AG04450 (cell line): ENCODE results near the gene ME1. TPM values are rescaled to one million over a fixed set of nuclear protein-coding genes. Genes with fewer than 3 reads are reported as not detected.
"Not testable (repeated sequence)": the region's sequence is repeated elsewhere in the genome, so short reads cannot be mapped to it uniquely, and the experiment has no call there.

Experiments used
- CTCF ChIA-PET: fragments of 300-600, 350-600 bp; formaldehyde crosslinking; extraction: SDS; loops from one replicate; lab custom pipeline; 2022; ENCODE audit warnings: antibody characterized with exemption, inconsistent platforms; lab: Charles Lee
- POLR2A ChIA-PET: fragments of 350-600 bp; formaldehyde crosslinking; extraction: SDS; loops from one replicate; lab custom pipeline; 2021; ENCODE audit warnings: antibody characterized with exemption, inconsistent platforms; lab: Yijun Ruan, JAX
- DNase-seq: peaks from one replicate; pipeline ENCODE4 v3.0.0-alpha.2; 2011; ENCODE audit warnings: low read depth, low spot score
- H3K27ac ChIP-seq: one replicate; pipeline ENCODE4 v1.5.1; 2012; ENCODE audit warnings: low read depth, low read length, control low read depth
- H3K27me3 ChIP-seq: one replicate; pipeline ENCODE4 v1.6.0; 2012; ENCODE audit warnings: low read length; ENCODE audit not compliant: control insufficient read depth, insufficient read depth
- H3K4me3 ChIP-seq: 2 replicates; pipeline ENCODE4 v1.5.1; 2011; ENCODE audit warnings: mild to moderate bottlenecking, low read depth, low read length, control low read depth
- H3K9me3 ChIP-seq: 2 replicates; pipeline ENCODE4 v1.5.1; 2012; ENCODE audit warnings: low read length; ENCODE audit not compliant: control insufficient read depth, insufficient read depth
- CTCF ChIP-seq: IDR thresholded peaks from 2 replicates; pipeline ENCODE4 v1.5.1; 2011; ENCODE audit warnings: low read depth, low read length, control low read depth, inconsistent platforms
- polyA plus RNA-seq: library from polyadenylated mRNA; depleted of rRNA; stranded (reverse); fragments of >200 nt; gene quantifications from 2 replicates; pipeline ENCODE4 v1.2.3, GENCODE V29; 2011

ME1 gene
- polyA plus RNA-seq, 1 experiment, result 31.8 TPM

DNA sequence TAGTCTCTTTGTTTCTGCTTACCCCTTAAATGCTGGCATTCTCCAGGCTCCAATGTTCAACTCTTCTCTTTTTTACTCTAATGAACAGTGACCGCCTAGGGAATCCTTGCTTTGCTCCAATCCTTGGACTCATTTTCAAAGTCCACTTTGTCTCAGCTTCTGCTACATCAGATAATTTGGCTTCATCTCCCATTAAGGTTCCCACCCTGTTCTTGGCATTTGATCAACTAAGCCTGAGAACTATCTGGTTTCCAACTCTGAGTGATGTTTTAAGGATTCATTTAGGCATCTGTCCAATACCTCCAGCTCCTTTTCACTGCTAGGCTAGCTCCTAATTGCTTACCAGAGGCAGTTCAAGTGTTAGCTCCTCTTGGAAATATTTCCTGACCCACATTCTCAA is 64.9 kb downstream of the ME1 start:
- ChIA-PET CTCF (interaction anchor here (1.3 to 2.3 kb wide), 2 partner anchors 148 to 300 kb away, joined by 3 to 10 read pairs; partner anchors contain the start of gene UBE3D), POLR2A (no interaction called here)
- no peaks in the 10 kb centered on the region for H3K27me3 ChIP-seq
- no peak for DNase-seq
- no peaks in the 10 kb centered on the region for H3K9me3 ChIP-seq
- no peak overlapping the region for H3K4me3 ChIP-seq
- TF ChIP-seq CTCF, result no peak
- H3K27ac ChIP-seq, result no peak overlapping the region

GRCh38 chr6:83362349-83362748 is 68.5 kb downstream of the ME1 start:
- POLR2A ChIA-PET, CTCF ChIA-PET, H3K27me3 ChIP-seq, H3K4me3 ChIP-seq, H3K27ac ChIP-seq, DNase-seq: not testable (repeated sequence)
- H3K9me3 ChIP-seq, result peaks cover 14% of the 10 kb centered on the region

DNA sequence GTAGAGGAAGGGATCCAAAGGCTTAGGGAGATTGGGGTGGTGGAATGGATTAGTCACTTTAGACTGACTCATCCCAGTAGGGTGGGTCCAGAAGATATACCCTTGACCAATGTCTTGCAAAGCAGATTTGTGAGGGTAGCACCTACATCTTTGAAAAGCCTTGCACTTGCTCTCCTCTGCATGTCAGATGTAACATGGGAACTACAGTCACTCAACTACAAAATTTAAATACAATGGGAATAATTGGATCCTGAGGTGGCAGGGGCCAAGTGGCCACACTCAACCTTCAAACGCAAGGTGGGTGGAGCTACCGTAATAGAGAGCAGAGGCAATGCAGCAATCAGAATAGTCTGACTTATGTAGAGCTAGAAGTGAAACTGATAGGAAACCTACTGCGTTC is 71.2 kb downstream of the ME1 start:
- no peak for DNase-seq
- ChIA-PET CTCF (no interaction called here), POLR2A (no interaction called here)
- H3K27ac ChIP-seq, result no peak overlapping the region
- H3K4me3 ChIP-seq, result no peak overlapping the region
- TF ChIP-seq CTCF, result no peak
- H3K9me3 ChIP-seq, result peaks cover 14% of the 10 kb centered on the region
- no peaks in the 10 kb centered on the region for H3K27me3 ChIP-seq

DNA sequence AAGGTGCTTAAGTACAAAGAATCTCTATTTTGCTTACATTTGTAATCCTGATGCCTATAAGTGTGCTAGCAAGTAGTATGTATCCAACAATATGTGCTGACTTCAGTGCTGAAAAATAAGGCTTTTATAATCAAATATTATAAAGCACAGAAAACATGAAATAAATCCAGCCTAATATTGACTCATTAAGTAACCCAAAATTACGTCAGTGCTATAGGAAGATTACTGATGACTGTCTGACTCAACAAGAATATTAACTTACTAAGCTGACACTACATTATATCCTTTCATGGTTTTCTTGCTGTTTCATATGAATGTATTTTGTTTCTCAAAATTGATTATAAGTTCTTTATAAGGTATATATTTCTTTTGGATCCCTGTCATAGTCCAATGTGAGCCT is 76.1 kb downstream of the ME1 start:
- Histone ChIP-seq H3K27me3 (no peaks in the 10 kb centered on the region), H3K9me3 (peaks cover 5% of the 10 kb centered on the region), H3K27ac (no peak overlapping the region), H3K4me3 (no peak overlapping the region)
- TF ChIP-seq CTCF, result no peak
- no peak for DNase-seq
- ChIA-PET CTCF (no interaction called here), POLR2A (no interaction called here)

GRCh38 chr6:83352424-83353061 is 78.3 kb downstream of the ME1 start:
- Histone ChIP-seq H3K27ac (no peak overlapping the region), H3K4me3 (no peak overlapping the region), H3K27me3 (no peaks in the 10 kb centered on the region), H3K9me3 (no peaks in the 10 kb centered on the region)
- CTCF ChIA-PET, result interaction anchor here (0.8 to 1.9 kb wide), 4 partner anchors 159 to 285 kb away, joined by 3 to 5 read pairs (median 4); partner anchors contain the start of genes DOP1A and PRSS35
- POLR2A ChIA-PET, result no interaction called here
- TF ChIP-seq CTCF, result no peak
- DNase-seq, result no peak
